Tibial artery (tissue), 4 donors: ENCODE measurements around the gene KIF5A.

Experiments
- DNase-seq, 2 donors: peaks; one replicate each; pipeline ENCODE4 v3.0.0-alpha.2; 2019
- H3K27ac ChIP-seq, 2 donors: fragments of 200-600 bp; sonication (generic) in 1 of 2; 1 replicate in 1 of 2; 2 replicates in 1 of 2; pipeline ENCODE4 v1.5.1; 2018 to 2019; ENCODE audit warnings: mild to moderate bottlenecking in 1 of 2
- H3K27me3 ChIP-seq, 2 donors: fragments of 200-600 bp; sonication (generic) in 1 of 2; one replicate each; pipeline versions ENCODE4 v1.5.1 to v1.6.0; 2016 to 2019
- H3K36me3 ChIP-seq, 3 donors: fragments of 200-600 bp; sonication (generic) in 2 of 3; one replicate each; pipeline ENCODE4 v1.5.1; 2016 to 2019; ENCODE audit warnings: mild to moderate bottlenecking in 2 of 3
- H3K4me1 ChIP-seq, 4 donors: fragments of 200-600 bp; sonication (generic) in 2 of 4; 1 replicate in 3 of 4; 2 replicates in 1 of 4; pipeline ENCODE4 v1.5.1; 2016 to 2019
- H3K4me3 ChIP-seq, 2 donors: fragments of 200-600 bp; sonication (generic) in 1 of 2; 1 replicate in 1 of 2; 2 replicates in 1 of 2; pipeline ENCODE4 v1.5.1; 2018 to 2019; ENCODE audit warnings: mild to moderate bottlenecking in 2 of 2
- H3K9me3 ChIP-seq, 3 donors: fragments of 200-600 bp; sonication (generic) in 1 of 3; one replicate each; pipeline ENCODE4 v1.5.1; 2016 to 2019
- CTCF ChIP-seq, 2 experiments: fragments of 200-600 bp in 1 of 2; fragments of 450-650 bp in 1 of 2; IDR thresholded peaks; one replicate each; pipeline ENCODE4 v1.5.1; 2017 to 2019; ENCODE audit warnings: antibody characterized with exemption in 2 of 2, mild to moderate bottlenecking in 1 of 2, moderate library complexity in 1 of 2
- intact Hi-C: fragments of 100-400 bp; cut with DNase I; formaldehyde crosslinking; loops from one replicate; pipeline ENCODE4 v1.15.0; 2023; ENCODE audit warnings: low total_unique reads

Gene KIF5A

GRCh38 chr12:57581802-57582201 is 32.0 kb downstream of the KIF5A start:
- no peak for TF ChIP-seq CTCF (IDR thresholded peaks at IDR 0.05)
- Histone ChIP-seq H3K4me1 (no peaks in the 10 kb centered on the region), H3K27ac (no peak overlapping the region), H3K27me3 (peaks cover 0 to 6% of the 10 kb centered on the region in 2 donors), H3K36me3 (no peaks in the 10 kb centered on the region), H3K9me3 (no peaks in the 10 kb centered on the region), H3K4me3 (no peak overlapping the region)
- intact Hi-C loops: loop anchor here (2.0 kb wide), 1 partner anchor 39 kb away; no protein-coding TSS in a partner anchor
- no peak for DNase-seq

- no peak overlapping the region for H3K27ac ChIP-seq
- H3K36me3 ChIP-seq: no peaks in the 10 kb centered on the region
- H3K9me3 ChIP-seq: no peaks in the 10 kb centered on the region
- H3K4me3 ChIP-seq: no peak overlapping the region
- DNase-seq: no peak
- intact Hi-C loops: loop anchor here (2.0 kb wide), 1 partner anchor 38 kb away; no protein-coding TSS in a partner anchor
- no peaks in the 10 kb centered on the region for H3K4me1 ChIP-seq
- H3K27me3 ChIP-seq: peaks cover 0 to 6% of the 10 kb centered on the region in 2 donors
- TF ChIP-seq CTCF (IDR thresholded peaks at IDR 0.05): no peak
Observed at GRCh38 chr12:57582440-57582839, 32.6 kb downstream of the KIF5A start.

GRCh38 chr12:57583008-57583831 is 33.4 kb downstream of the KIF5A start:
- Histone ChIP-seq H3K27ac (no peak overlapping the region), H3K27me3 (peaks cover 0 to 6% of the 10 kb centered on the region in 2 donors), H3K4me1 (no peaks in the 10 kb centered on the region), H3K36me3 (no peaks in the 10 kb centered on the region), H3K4me3 (no peak overlapping the region), H3K9me3 (no peaks in the 10 kb centered on the region)
- intact Hi-C loops: loop anchor here (2.0 kb wide), 1 partner anchor 38 kb away; no protein-coding TSS in a partner anchor
- DNase-seq: peak; percentile 67 to 72
- TF ChIP-seq CTCF (IDR thresholded peaks at IDR 0.05): peak; percentile 89 to 98

- no peaks in the 10 kb centered on the region for H3K36me3 ChIP-seq
- TF ChIP-seq CTCF (IDR thresholded peaks at IDR 0.05): no peak
Observed at GRCh38 chr12:57584050-57584449, 34.2 kb downstream of the KIF5A start.

GRCh38 chr12:57584690-57585089 is 34.8 kb downstream of the KIF5A start:
- no peaks in the 10 kb centered on the region for H3K4me1 ChIP-seq
- no peaks in the 10 kb centered on the region for H3K36me3 ChIP-seq
- no peak overlapping the region for H3K4me3 ChIP-seq
- no peak overlapping the region for H3K27ac ChIP-seq
- peaks cover 0 to 6% of the 10 kb centered on the region in 2 donors for H3K27me3 ChIP-seq
- no peaks in the 10 kb centered on the region for H3K9me3 ChIP-seq
- intact Hi-C loops: no loop called here
- no peak for TF ChIP-seq CTCF (IDR thresholded peaks at IDR 0.05)
- DNase-seq: no peak

More at GRCh38 chr12:57584050-57584449, 34.2 kb downstream of the KIF5A start:
- H3K27ac ChIP-seq: no peak overlapping the region
- H3K9me3 ChIP-seq: no peaks in the 10 kb centered on the region
- H3K4me3 ChIP-seq: no peak overlapping the region
- no peaks in the 10 kb centered on the region for H3K4me1 ChIP-seq
- peaks cover 0 to 6% of the 10 kb centered on the region in 2 donors for H3K27me3 ChIP-seq
- no peak for DNase-seq
- intact Hi-C loops: no loop called here
